Jurkat, Clone E6-1 (cell line): Measurements from ENCODE around the gene GCNT2.
"Not testable (repeated sequence)": the region's sequence is repeated elsewhere in the genome, so short reads cannot be mapped to it uniquely, and the experiment has no call there.

Experiments
- DNase-seq: peaks from one replicate; pipeline ENCODE4 v3.0.0-alpha.2; 2011; ENCODE audit warnings: low read depth, low spot score
- H3K4me3 ChIP-seq: 2 replicates; pipeline ENCODE4 v1.5.1; 2011; ENCODE audit warnings: mild to moderate bottlenecking, low read length, control low read depth, moderate library complexity

The GCNT2 gene

DNA sequence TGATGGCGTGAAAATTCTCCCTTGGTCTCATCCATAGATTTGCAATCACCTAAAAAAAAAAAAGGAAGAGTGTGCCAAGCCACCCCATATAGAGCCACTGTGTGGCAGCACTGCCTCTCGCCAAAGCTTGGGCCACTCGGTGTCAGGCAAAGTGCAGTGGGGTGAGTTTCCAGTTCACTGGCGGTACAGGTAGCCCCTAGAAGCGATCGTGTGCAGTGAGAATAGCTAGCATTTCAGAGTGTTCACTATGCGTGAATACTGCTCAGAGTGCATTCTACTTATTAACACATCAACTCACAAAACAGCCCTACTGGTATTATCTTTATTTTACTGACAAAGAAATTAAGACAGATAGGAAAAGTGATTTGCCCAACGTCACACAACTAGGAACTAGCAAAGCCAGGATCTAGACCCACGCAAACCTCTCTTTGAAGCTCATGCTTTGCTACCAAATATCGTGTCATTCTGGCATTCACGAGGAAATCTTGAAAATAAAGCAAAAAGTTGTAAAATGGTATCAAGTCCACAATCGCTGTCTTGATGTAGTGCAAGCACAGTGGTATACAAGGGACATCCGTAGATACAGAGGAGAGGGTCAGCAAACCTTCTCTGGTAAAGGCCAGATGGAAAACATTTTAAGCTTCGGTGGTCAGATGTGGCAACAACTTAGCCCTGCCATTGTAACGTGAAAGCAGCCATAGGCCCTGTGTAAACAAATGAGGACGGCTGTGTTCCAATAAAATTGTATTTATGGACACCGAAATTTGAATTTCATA lies 10.4 kb upstream of the GCNT2 start:
- no peak overlapping the region for H3K4me3 ChIP-seq
- DNase-seq, result no peak

DNA sequence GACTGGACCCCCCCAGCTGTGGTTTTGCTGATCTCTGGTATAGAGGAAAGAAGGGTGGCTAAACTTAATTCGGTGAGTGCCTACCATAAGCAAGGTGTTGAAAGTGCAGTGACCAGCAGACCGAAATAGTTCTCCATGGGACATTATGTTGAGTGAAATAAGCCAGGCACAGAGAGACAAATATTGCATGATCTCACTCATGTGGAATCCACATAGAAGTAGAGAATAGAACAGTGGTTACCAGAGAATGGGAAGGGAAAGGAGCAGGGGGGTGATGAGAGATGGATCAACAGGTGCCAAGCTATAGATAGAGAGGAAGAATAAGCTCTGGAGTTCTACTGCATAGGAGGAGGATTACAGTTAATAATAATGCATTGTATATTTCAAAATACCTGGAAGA lies 9.7 kb upstream of the GCNT2 start:
- no peak for DNase-seq

DNA sequence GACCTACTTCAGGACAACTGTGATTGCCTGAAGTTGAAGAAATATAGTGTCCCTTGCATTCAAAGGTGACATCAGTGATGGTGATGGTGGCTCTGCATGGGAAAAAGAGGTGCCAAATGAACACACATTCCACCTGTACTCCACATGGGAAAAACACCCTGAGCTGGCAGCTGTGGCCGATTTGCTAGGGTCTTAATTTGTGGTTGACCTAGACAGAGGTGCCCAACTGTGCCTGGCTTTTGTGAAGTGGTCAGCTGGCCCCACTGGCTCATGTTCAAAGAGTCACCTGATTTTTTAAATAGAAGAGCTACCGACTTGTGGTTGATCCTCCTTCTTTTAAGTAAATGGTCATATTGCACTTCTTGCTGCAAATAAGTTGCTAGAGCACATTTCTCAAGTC lies 7.6 kb upstream of the GCNT2 start:
- H3K4me3 ChIP-seq, result no peak overlapping the region
- DNase-seq, result no peak

More for the DNA sequence above, 9.7 kb upstream of the GCNT2 start:
- no peak overlapping the region for H3K4me3 ChIP-seq

DNA sequence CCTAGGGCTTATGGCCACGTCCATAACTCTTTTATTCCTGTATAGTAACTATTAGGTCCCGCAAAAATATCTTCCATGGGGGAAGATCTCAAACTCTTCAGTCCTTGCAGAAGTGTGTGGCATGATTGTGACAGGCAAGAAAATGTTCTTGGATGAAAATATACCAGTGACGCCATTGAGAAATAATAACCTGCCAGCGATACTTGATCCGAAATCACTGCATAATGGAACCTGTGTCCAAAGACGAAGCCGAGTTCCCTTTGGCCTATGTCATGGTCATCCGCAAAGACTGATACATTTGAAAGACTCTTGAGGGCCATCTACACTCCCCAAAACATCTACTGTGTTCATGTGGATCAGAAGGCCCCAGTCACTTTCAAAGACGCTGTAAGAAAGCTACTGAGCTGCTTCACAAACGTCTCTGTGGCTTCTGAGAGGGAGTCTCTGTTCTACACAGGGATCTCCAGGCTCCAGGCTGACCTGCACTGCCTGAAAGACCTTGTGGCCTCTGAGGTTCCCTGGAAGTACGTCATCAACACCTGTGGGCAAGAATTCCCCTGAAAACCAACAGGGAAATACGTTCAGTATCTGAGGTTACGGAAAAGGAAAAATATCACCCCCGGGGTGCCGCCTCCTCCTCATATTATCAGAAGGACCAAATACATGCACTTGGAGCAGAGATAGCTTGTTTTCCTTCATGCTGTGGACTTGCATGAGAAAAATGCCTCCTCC lies 6.9 kb upstream of the GCNT2 start:
- H3K4me3 ChIP-seq, result no peak overlapping the region
- no peak for DNase-seq

GRCh38 chr6:10516953-10517352 lies 4.2 kb upstream of the GCNT2 start:
- no peak overlapping the region for H3K4me3 ChIP-seq
- DNase-seq, result no peak

DNA sequence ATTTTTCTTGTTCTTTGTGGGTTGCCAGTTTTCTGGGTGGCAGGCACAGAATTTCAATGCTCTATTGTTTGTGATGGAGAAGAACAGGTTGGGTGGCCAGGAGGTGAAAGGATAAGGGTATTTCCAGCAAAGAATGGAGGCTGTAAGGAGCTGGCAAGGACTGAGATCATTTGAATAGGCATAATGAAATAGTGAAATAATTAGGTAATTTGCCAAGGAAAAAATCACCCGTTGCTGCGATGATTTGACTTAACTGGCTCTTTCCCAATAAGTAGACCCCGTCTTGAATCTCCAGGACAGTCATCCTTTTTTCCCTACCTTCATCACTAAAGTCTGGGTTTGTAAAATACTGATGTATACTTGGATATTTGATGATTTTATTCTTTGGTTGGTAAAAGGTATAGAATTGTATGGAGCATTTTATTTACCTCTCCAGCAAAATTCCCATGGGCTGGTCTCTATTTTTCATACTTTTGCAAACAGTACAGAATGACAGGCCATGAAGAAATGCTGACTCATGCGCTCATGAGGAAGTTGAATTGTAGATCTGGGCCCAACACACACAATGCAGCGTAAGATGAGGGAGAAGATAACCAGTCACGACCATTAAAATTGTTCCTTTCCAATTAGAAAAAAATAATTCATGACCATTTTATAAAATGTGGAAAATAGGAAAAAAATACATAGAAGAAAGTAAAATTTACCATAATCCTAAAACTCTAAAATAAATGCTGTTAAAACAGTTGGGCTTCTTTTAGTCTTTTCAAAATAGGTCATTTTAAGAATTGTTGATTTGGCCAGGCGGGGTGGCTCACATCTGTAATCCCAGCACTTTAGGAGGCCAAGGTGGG lies 2.4 kb upstream of the GCNT2 start:
- no peak overlapping the region for H3K4me3 ChIP-seq
- no peak for DNase-seq

GRCh38 chr6:10519408-10519697 lies 1.8 kb upstream of the GCNT2 start:
- not testable (repeated sequence) for H3K4me3 ChIP-seq, DNase-seq

GRCh38 chr6:10520468-10520867 lies 683 bp upstream of the GCNT2 start:
- DNase-seq, result no peak
- no peak overlapping the region for H3K4me3 ChIP-seq

DNA sequence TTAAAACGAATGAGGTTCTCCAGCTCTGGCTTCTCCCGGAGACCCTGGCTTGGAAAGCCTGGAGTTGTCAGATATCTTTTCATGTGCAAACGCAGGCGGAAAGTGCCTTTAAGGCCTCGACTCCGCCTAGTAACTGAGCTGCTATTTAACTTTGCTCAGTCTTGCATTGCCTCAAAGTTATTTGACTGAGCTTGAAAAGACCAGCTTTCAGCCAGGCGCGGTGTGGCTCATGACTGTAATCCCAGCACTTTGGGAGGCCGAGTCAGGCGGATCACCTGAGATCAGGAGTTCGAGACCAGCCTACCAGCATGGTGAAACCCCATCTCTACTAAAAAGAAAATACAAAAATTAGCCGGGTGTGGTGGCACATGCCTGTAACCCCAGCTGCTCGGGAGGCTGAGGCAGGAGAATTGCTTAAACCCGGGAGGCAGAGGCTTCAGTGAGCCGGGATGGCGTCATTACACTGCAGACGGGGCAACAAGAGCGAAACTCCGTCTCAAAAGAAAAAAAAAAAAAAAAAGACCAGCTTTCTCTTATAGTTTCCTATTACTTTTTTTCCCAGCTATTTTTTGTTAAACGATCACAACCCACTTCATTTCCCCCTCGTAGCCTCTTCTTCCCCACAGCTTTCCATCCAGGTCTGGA lies 1.9 kb downstream of the GCNT2 start:
- no peak overlapping the region for H3K4me3 ChIP-seq
- DNase-seq, result no peak

DNA sequence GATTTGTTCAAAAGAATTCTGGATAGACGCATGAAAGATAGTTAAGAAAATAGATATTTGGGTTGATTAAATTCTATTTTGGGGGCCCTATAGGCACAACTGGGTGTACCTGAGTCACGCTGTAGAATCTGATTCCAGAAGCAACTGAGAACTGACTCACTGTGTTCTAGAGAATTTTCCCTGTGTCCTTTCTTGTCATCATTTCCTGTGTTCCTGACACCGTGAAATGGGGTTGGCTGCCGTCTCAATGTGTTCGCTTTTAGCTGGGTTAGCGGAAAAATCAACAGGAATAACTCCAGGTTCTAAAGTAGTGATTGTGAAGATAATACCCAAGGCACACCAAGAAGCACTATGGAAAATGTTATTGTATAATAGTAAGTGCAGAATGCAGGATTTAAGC lies 5.0 kb downstream of the GCNT2 start:
- DNase-seq, result no peak
- no peak overlapping the region for H3K4me3 ChIP-seq

- no peak for DNase-seq
- no peak overlapping the region for H3K4me3 ChIP-seq
Measured at GRCh38 chr6:10528158-10528981, 7.2 kb downstream of the GCNT2 start.

DNA sequence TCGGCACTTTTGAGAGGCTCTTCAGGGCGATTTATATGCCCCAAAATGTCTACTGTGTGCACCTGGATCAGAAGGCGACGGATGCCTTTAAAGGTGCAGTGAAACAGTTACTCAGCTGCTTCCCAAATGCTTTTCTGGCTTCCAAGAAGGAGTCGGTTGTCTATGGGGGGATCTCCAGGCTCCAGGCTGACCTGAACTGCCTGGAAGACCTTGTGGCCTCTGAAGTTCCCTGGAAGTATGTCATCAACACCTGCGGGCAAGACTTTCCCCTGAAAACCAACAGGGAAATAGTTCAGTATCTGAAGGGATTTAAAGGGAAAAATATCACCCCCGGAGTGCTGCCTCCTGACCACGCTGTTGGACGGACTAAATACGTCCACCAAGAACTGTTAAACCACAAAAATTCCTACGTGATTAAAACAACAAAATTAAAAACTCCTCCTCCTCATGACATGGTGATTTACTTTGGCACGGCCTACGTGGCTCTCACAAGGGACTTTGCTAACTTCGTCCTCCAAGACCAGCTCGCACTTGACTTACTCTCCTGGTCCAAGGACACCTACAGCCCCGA lies 8.2 kb downstream of the GCNT2 start:
- H3K4me3 ChIP-seq, result no peak overlapping the region
- no peak for DNase-seq

GRCh38 chr6:10529828-10530374 lies 8.8 kb downstream of the GCNT2 start:
- H3K4me3 ChIP-seq, DNase-seq: not testable (repeated sequence)

DNA sequence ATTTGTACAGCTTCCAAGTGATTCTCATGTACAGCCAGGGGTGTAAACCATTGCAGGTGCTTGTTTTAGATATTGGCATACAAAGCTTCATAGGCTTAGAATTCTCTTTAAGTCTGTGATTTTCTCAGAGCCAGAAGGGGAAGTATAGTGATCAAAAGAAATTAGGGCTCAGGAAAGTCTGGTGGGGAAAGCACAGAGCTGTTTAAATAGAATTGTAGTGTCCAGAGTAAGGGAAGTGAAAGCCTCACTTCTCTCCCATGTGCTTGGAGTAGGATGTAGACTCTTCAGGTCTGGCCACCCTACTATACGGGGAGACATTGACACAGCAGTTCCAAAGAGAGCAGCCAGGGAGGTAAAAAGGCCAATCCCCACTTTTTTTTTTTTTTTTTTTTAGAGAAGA lies 10.4 kb downstream of the GCNT2 start:
- H3K4me3 ChIP-seq, result no peak overlapping the region
- DNase-seq, result no peak

- H3K4me3 ChIP-seq, result no peak overlapping the region
Measured at GRCh38 chr6:10531942-10532341, 10.8 kb downstream of the GCNT2 start.

GRCh38 chr6:10532392-10532791 lies 11.2 kb downstream of the GCNT2 start:
- no peak for DNase-seq
- no peak overlapping the region for H3K4me3 ChIP-seq

More at GRCh38 chr6:10531942-10532341, 10.8 kb downstream of the GCNT2 start:
- no peak for DNase-seq

GRCh38 chr6:10534419-10534762 lies 13.2 kb downstream of the GCNT2 start:
- H3K4me3 ChIP-seq, result no peak overlapping the region
- DNase-seq, result no peak

DNA sequence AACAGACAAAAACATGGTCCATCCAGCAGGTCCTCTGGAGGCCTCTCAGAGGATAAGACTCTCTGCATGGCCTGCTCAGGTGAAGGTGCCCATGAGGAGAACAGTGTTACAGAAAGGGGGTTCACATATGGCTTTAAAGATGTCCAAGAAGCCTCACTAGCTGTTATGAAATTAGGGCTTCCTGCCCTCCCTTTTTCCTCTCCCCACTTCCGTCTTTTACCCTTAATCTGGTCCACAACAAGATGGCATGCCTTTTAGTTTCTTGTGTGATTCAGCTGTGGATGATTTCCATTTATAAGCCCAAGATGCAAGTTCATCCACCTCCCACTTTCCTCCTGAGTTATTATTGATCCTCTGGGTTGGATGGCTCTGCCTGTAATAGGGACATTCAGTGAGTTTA lies 14.0 kb downstream of the GCNT2 start:
- no peak for DNase-seq
- no peak overlapping the region for H3K4me3 ChIP-seq
